RWPE2 (cell line): Measurements from ENCODE around the gene RPA3.

Experiments used
- ATAC-seq: fragments of 200-7000 bp; cut with Tn5 transposase; 3 replicates; pipeline ENCODE4 v1.9.1; 2021; ENCODE audit warnings: low read depth
- DNase-seq: peaks from one replicate; pipeline ENCODE4 v3.0.0-alpha.2; 2020; ENCODE audit warnings: low spot score
- H3K27ac ChIP-seq: fragments of 450-650 bp; 2 replicates; pipeline ENCODE4 v1.5.1; 2017; ENCODE audit warnings: mild to moderate bottlenecking; ENCODE audit not compliant: poor library complexity, severe bottlenecking
- H3K27me3 ChIP-seq: fragments of 250-450 bp; sonication (Bioruptor Pico); 2 replicates; pipeline ENCODE4 v1.5.1; 2021; ENCODE audit warnings: mild to moderate bottlenecking, moderate library complexity; ENCODE audit not compliant: insufficient read depth, poor library complexity, severe bottlenecking
- H3K36me3 ChIP-seq: fragments of 250-450 bp; sonication (Bioruptor Pico); 2 replicates; pipeline ENCODE4 v1.5.1; 2020; ENCODE audit warnings: low read depth, mild to moderate bottlenecking, moderate library complexity
- H3K4me1 ChIP-seq: fragments of 250-450 bp; sonication (Bioruptor Pico); 2 replicates; pipeline ENCODE4 v1.5.1; 2021; ENCODE audit warnings: mild to moderate bottlenecking, moderate library complexity; ENCODE audit not compliant: insufficient read depth, poor library complexity, severe bottlenecking
- H3K4me3 ChIP-seq: fragments of 250-450 bp; sonication (Bioruptor Pico); 2 replicates; pipeline ENCODE4 v1.5.1; 2021; ENCODE audit warnings: mild to moderate bottlenecking, moderate library complexity; ENCODE audit not compliant: severe bottlenecking
- H3K9me3 ChIP-seq: fragments of 250-450 bp; sonication (Bioruptor Pico); 2 replicates; pipeline ENCODE4 v1.5.1; 2021; ENCODE audit warnings: mild to moderate bottlenecking, moderate library complexity; ENCODE audit not compliant: severe bottlenecking
- CTCF ChIP-seq: fragments of 450-650 bp; IDR thresholded peaks from one replicate; pipeline ENCODE4 v1.5.1; 2017; ENCODE audit warnings: mild to moderate bottlenecking, moderate library complexity; ENCODE audit not compliant: poor library complexity, severe bottlenecking

RPA3 gene

GRCh38 chr7:7628476-7628875 is 89.9 kb downstream of the RPA3 start:
- H3K36me3 ChIP-seq, result no peaks in the 10 kb centered on the region
- H3K9me3 ChIP-seq, result no peaks in the 10 kb centered on the region
- H3K27me3 ChIP-seq, result no peaks in the 10 kb centered on the region
- no peak overlapping the region for H3K4me3 ChIP-seq
- ATAC-seq, result no peak
- no peak for TF ChIP-seq CTCF
- no peak for DNase-seq
- H3K4me1 ChIP-seq, result no peaks in the 10 kb centered on the region
- H3K27ac ChIP-seq, result no peak overlapping the region

- no peak for ATAC-seq
- Histone ChIP-seq H3K9me3 (no peaks in the 10 kb centered on the region), H3K4me3 (no peak overlapping the region), H3K27ac (no peak overlapping the region), H3K4me1 (no peaks in the 10 kb centered on the region), H3K36me3 (no peaks in the 10 kb centered on the region), H3K27me3 (no peaks in the 10 kb centered on the region)
- no peak for DNase-seq
- TF ChIP-seq CTCF, result no peak
These were observed 97.7 kb downstream of the RPA3 start for GRCh38 chr7:7620644-7621210.

GRCh38 chr7:7620236-7620635 is 98.2 kb downstream of the RPA3 start:
- H3K36me3 ChIP-seq, result no peaks in the 10 kb centered on the region
- H3K27me3 ChIP-seq, result no peaks in the 10 kb centered on the region
- no peaks in the 10 kb centered on the region for H3K9me3 ChIP-seq
- TF ChIP-seq CTCF, result no peak
- ATAC-seq, result no peak
- H3K4me3 ChIP-seq, result no peak overlapping the region
- no peaks in the 10 kb centered on the region for H3K4me1 ChIP-seq
- no peak overlapping the region for H3K27ac ChIP-seq
- DNase-seq, result no peak

DNA sequence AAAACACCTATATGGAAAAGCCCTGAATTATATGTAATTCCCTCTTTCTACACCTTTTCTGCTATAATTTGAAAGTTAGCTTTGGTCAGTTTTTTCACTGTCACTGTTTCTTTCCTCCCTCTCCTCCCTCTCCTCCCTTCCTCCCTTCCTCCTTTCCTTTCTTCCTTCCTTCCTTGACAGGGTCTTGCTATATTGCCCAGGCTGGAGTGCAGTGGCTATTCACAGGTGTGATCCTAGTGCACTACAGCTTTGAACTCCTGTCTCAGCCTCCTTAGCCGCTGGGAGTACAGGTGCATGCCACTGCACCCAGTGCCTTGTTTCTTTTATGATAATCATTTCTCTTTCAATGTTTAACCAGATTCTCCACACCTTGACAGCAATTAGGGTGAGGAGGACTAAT is 100.0 kb downstream of the RPA3 start:
- Histone ChIP-seq H3K27me3 (peaks cover 3% of the 10 kb centered on the region), H3K4me1 (no peaks in the 10 kb centered on the region), H3K27ac (no peak overlapping the region), H3K9me3 (no peaks in the 10 kb centered on the region), H3K36me3 (no peaks in the 10 kb centered on the region), H3K4me3 (no peak overlapping the region)
- no peak for DNase-seq
- no peak for ATAC-seq
- TF ChIP-seq CTCF, result no peak

DNA sequence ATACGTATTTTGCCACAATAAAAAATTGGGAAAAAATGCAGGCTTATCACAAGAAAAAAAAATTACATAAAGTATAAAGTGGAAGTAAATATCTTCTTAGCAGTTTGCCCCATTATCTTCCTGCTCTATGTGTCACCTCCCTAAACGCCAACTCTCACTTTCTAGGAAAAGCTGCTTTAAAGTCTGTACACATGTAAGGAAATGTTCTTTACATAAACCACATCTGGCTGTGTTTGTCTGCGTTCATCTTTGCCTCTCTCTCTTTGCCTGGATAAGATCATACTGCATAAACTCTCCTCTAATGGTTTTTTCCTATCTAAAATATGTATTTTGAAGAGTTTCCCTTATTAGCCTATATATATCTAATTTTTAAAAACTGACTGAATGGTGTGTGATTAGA is 100.9 kb downstream of the RPA3 start:
- no peaks in the 10 kb centered on the region for H3K36me3 ChIP-seq
- H3K9me3 ChIP-seq, result no peaks in the 10 kb centered on the region
- ATAC-seq (no peak), DNase-seq (no peak)
- no peak overlapping the region for H3K4me3 ChIP-seq
- H3K27me3 ChIP-seq, result peaks cover 3% of the 10 kb centered on the region
- H3K27ac ChIP-seq, result no peak overlapping the region
- H3K4me1 ChIP-seq, result no peaks in the 10 kb centered on the region
- TF ChIP-seq CTCF, result no peak
